DMS79 treated with DMSO at 0.1 percent for 48 hours (cell line): ENCODE measurements around the gene SMIM36.
"Not testable (repeated sequence)": the region's sequence is repeated elsewhere in the genome, so short reads cannot be mapped to it uniquely, and the experiment has no call there.

ENCODE experiments used
- DNase-seq: peaks from one replicate; lab custom pipeline; 2025; lab: John Stamatoyannopoulos, UW

SMIM36 gene

DNA sequence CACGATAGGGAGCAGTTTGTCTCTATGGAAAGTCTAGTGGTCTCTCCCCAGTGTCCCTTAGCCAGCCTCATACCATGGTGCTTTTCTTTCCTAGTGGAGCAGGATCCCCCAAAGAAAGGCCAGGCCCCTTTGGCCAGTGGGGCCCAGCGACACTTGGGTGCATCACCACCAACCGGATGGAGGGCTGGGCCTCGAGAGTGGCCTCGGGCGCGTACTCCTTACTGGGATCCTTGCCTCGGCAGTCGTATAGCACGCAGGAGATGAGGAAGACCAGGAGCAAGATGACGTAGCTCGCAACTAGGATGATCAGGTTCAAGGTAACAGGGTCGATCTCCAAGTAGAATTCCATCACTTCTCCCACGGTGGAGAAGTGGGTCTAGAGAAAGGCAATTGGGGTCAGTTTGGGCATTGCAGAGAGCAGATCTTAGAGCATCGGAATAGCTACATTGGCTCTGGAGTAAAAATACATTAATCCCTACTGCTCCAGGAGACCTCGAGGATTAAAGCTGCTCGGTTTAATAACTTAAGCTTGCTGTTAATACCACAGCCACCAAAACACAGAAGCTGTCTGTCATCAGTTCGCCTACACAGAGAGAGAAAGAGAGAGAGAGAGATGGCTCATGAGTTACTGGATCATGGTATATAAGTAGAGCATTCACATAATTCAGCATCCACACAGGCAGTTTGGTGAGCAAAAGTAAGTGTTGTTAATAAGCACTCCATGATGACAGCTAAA is at the start of gene SMIM36:
TSS of gene SMIM36 (minus strand) at position 467 of the 736 bp plus-strand sequence.
- no peak for DNase-seq

DNA sequence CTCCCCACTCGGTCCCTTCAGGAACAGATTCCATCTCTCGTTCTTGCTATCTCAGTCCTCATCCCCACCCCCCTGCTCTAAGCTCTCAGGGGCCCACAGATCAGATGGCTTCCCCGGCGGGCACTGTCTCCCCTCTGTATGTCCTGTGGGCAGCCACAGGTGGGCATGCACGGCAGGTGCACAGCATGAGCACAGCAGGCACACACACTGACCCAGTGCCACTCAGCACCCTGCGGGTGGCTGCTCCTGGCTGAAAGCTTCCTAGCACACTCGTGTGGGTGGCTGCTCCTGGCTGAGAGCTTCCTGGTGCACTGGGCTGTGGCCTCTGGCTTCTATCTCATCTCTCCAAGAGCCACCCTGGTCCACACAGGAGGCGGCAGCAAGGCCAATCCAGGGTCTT is 44.5 kb upstream of the SMIM36 start:
- DNase-seq: no peak

DNA sequence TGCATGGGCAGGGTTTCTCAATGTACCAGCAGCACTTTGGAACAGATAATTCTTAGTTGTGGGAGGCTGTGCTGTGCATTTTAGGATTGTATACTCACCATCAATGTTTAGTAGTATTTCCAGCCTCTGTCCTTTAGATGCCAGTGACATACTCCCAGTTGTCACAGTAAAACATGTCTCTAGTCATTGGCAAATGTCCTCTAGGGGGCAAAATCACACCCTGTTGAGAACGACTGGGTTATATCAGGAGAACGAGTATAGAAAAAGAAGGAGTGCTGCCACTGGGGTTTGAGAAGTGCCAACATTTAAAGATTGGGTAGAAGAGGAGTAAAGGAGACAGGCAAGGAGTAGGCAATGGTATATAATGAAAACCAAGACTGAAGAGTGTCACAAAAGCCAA is 37.9 kb upstream of the SMIM36 start:
- no peak for DNase-seq

GRCh38 chr17:55546991-55547664 is 35.9 kb upstream of the SMIM36 start:
- no peak for DNase-seq

DNA sequence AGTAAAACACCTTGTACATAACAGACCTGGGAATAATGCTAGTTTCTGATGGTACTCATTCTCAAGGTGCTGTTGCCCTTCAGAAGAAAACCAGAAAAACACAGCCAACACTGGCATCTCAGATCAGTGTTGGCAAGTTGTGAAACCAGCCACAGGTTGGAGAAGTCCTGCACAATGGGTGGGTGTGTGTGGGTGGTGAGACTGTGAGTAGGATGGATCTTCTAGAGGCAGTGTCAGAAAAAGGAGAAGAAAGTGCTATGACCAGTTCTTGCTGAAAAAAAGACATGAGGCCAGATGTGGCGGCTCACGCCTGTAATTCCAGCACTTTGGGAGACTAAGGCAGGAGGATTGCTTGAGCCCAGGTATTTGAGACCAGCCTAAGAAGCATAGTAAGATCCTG is 35.2 kb upstream of the SMIM36 start:
- DNase-seq: no peak

- no peak for DNase-seq
These were observed 34.6 kb upstream of the SMIM36 start for GRCh38 chr17:55545806-55546205.

DNA sequence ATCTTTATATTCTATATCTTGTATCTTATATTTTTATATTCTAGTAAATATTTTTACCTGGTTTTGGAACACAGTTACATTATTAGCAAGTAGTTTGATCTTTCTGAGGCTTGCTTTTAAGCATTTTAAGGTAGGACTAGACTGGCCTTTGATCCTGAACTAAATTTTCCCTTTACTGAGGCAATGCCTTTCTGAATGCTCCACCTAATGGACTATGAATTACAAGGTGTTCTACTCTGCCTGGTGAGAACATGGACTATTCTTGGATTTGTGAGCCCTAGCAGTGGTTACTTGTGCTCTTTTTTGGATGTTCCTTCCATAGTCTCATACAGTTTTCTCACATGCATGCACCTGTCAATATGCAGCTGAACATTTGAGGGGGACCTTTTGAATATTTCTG is 32.5 kb upstream of the SMIM36 start:
- no peak for DNase-seq

DNA sequence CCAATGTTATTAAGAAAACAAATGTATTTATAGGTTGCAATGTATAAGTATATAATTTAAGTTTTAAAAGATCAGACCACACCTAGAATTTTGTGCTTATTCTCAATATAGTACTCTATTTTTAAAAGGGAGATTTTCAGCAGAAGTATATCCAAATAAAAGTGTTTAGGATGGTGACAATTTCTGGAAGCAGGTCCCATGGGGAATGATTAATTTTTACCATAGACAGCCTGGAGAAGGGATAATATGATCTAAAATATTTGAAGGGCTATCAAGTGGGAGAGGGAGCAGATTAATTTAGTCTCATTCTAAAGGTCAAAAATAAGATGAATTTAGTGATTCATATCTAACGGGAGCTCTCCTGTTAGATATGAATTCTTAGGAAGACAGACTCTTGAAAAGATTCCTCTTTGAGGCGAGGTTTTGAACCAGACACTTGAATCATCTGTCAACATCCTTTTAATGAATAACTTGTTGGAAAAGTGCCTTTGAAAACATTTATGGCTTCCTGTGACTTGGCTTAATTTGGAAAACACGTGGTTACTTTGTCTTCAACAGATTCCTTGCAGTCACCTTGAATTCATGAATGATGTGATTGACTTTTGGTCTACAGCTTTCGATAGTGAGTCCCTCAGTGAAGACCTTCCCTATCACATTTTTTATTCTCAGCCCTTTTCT is 29.3 kb upstream of the SMIM36 start:
- DNase-seq: no peak

DNA sequence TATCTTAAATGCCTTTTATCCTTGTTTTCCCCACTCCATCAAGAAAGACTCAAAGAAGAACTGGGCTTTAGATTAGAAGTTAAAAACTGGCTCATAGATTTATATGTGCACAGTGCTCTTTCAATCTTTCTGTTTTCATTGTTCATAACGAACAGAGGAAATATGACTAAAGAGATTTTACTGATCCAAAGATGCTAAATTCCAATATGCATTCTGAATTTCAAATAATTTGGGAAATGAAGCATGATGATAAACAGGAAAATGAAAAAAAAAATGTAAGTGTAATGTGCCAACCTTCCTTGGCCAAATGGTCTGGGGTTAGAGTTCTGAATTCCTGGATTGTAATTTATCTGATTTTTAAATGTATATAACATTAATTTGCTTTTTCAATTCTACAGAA is 25.0 kb upstream of the SMIM36 start:
- no peak for DNase-seq

DNA sequence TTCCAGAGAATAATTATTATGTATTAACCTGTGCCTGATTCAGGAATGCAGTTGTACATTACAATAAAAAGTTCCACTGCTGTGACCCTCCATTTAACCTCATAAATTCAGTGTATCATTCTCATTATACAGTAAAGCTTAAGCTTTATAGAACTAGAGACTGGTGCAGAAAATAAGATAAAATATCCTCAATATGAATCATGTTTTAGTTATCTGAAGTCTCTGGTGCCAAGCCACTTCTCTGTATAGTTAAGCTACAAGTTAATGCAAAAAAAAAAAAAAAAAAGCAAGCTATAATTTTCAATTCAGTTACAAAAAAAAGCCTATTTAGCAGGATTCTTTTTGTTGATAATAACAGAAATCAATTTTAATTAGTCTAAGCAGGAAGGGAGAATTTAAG is 22.4 kb upstream of the SMIM36 start:
- DNase-seq: no peak

DNA sequence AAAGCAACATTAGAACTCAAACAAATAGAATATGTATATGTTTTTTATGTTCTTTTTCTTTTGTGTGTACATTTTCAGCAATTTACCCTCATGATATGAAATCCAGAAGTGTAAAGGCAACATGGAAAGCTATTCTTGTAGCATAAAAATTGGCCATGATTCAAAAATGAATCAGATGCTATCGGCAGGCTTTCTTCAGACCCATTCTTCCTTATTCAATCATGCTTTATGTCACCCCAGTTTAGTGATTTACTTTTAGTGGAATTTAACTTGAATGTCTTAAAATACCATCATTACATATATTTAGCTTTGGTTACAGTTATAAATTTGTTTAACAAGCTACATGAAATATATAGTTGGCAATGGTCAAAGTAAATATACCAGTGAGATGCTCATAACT is 21.4 kb upstream of the SMIM36 start:
- no peak for DNase-seq

DNA sequence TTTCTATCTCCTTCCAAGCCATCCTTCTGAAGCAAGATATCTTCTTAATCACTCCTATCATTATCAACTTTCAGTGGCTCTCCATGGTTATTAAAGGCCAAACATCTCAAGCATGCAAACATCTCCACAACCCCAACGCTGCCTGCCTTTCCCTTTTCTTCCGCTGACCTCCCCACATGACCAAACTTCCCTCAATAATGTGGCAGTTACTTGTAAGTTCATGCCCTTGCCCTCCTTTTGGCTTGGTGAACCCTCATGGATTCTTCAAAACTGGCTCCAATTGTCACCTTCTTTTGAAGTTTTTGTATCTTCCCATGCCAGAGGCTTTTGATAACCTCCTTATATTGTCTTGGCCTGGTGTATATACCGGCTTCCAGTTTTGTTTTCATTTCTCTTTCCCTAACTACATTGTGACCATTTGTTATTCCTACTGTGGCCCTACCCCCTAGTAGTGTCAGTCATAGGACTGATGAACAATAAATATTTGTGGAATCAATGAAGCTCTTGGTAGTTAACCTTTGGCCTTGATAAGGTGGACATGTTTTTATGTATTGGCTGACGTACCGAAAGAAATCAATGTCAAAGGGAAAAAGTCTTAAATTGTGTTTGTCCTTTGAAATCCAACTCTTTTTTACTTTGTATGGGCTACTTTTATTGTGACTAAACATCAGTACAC is 19.9 kb upstream of the SMIM36 start:
- DNase-seq: no peak

- no peak for DNase-seq
These were observed 18.8 kb upstream of the SMIM36 start for GRCh38 chr17:55530064-55530463.

GRCh38 chr17:55527540-55528118 is 16.4 kb upstream of the SMIM36 start:
- DNase-seq: peak; percentile 43

- no peak for DNase-seq
These were observed 13.4 kb upstream of the SMIM36 start for GRCh38 chr17:55524440-55525220.

DNA sequence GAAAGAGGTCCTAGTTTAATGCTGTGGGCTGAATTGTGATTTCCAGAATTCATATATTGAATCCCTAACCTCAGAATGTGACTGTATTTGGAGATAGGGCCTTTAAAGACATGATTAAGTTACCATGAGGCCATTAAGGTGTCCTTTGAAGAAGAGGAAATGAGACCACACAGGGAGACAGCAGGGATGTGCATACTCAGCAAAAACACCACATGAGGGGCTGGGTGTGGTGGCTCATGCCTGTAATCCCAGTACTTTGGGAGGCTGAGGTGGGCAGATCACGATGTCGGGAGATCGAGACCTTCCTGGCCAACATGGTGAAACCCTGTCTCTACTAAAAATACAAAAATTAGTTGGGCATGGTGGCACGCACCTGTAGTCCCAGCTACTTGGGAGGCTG is 11.8 kb upstream of the SMIM36 start:
- DNase-seq: not testable (repeated sequence)

DNA sequence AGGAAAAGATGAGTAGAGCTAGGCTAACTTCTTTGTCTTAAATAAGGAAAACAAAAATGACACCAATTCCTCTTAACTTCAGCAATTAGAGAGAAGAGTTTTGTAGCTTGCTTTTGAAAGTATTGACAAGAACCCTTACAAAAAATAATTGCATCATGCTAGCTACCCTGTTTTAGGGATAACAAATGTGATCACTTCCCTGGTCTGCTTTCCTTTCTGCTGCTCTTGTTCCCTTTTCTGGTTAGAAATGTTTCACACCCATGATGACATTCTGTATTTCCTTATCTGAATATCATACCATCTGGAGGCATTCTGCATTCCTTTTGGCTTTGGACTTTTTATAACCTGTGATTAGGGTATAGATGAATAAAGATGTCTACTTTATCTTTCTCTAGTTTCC is 9.9 kb upstream of the SMIM36 start:
- DNase-seq: no peak

DNA sequence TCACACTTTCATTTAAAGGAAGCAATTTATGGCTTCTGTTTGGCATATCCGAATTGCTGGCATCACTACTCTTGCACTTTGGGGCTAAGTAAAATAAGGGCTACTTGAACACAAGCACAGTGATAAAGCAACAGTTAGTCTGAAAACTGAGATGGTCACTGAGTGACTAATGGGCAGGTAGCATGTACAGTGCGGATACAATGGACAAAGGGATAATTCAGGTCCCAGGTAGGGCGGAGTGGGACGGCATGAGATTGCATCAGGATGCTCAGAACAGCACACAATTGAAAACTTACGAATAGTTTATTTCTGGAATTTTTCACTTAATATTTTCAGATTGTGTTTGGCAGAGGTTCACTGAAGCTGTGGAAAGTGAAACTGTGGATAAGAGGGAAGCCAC is 9.2 kb upstream of the SMIM36 start:
- no peak for DNase-seq

DNA sequence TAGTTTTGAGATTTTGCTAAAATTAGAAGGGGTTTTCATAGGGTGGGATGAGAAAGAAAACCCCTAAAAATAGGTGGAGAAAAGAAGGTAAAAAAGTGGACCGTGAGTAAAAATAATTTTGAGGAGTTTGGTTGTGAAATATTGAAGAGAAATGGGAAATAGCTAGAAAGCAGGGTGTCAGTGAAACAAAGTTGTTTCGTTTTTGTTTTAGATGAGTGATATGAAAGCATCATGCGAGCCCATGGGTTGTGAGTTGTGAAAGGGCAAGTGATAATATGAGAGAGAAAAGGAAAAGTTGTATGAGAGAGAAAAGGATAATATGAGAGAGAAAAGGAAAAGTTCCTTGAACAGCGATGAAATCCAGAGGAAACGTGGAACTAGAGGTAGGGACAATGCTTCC is 7.3 kb upstream of the SMIM36 start:
- DNase-seq: no peak

GRCh38 chr17:55513885-55514590 is 2.8 kb upstream of the SMIM36 start:
- peak; percentile 36 for DNase-seq

DNA sequence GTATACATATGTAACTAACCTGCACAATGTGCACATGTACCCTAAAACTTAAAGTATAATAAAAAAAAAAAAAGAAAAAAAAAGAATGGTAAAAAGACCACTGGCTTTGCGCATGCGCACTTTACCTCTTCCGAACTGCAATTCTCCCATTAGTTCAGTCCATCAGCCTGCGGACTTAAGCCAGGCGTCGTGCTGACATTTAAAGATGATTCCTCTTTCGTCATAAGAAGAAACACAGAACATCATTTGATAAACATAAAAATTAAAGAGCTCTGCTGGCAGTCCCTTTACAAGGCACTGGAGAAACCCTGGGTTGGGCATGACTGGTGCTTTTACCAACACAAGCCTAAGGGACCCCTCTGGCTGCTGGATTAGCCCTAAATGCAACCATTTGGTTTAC is 3.6 kb downstream of the SMIM36 start:
- not testable (repeated sequence) for DNase-seq
